Measurements from ENCODE around the gene DEFB115. TPM values are rescaled to one million over a fixed set of nuclear protein-coding genes. Genes with fewer than 3 reads are reported as not detected.

Gene DEFB115, protein sequence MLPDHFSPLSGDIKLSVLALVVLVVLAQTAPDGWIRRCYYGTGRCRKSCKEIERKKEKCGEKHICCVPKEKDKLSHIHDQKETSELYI
- total RNA-seq: not detected

DNA sequence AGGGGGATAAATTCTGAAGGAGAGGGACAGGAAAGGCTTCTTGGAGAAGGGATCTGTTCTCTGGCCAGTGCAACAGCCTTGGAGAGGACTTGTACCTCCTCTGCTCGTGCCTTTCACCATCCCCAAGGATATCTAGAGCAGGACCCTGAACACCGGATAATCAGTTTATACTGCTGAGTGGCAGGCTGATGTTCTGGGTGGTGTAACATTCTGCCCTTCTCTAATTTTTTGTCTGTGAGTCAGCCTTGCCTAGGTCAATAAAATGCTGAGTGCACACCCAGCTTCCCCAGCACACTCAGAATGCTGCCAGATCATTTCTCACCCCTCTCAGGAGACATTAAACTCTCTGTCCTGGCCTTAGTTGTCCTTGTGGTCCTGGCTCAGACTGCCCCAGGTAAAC, at the start of gene DEFB115:
TSS of gene DEFB115 (plus strand) at position 301 of the 400 bp plus-strand sequence. CDS start at position 301, 0 bp downstream.
- TF ChIP-seq POLR2A (IDR thresholded peaks at IDR 0.05): no peak
- TF ChIP-seq, protein P1, sequence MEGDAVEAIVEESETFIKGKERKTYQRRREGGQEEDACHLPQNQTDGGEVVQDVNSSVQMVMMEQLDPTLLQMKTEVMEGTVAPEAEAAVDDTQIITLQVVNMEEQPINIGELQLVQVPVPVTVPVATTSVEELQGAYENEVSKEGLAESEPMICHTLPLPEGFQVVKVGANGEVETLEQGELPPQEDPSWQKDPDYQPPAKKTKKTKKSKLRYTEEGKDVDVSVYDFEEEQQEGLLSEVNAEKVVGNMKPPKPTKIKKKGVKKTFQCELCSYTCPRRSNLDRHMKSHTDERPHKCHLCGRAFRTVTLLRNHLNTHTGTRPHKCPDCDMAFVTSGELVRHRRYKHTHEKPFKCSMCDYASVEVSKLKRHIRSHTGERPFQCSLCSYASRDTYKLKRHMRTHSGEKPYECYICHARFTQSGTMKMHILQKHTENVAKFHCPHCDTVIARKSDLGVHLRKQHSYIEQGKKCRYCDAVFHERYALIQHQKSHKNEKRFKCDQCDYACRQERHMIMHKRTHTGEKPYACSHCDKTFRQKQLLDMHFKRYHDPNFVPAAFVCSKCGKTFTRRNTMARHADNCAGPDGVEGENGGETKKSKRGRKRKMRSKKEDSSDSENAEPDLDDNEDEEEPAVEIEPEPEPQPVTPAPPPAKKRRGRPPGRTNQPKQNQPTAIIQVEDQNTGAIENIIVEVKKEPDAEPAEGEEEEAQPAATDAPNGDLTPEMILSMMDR (IDR thresholded peaks at IDR 0.05): no peak
- intact Hi-C loops (cut with DNase I; ENCODE audit: low total_unique reads): no loop called here
- H3K4me3 ChIP-seq (ENCODE audit: low read depth, poor library complexity, severe bottlenecking): no peak within 1 kb of the TSS
- WGBS, 2 donors: 48 to 50% methylated on average over 2 of the region's 2 CpGs
- no peak for DNase-seq (ENCODE audit: low spot score in 2 of 2)

DNA sequence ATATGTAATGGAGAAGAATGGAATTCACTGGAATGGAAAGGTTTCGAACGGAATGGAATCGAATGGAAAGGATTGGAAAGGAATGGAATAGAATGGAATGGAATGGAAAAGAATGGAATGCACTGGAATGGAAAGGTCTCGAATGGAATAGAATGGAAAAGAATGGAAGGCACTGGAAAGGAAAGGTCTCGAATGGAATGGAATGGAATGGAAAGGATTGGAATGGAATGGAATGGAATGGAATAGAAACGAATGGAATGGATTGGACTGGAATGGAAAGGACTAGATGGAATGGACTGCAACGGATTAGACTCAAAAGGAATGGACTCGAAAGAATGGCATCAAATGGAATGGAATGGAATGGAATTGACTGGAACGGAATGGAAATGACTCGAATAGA, 20.5 kb upstream of the DEFB115 start:
- TF ChIP-seq, protein P1 (IDR thresholded peaks at IDR 0.05): no peak
- TF ChIP-seq POLR2A (IDR thresholded peaks at IDR 0.05): no peak
- intact Hi-C loops (cut with DNase I; ENCODE audit: low total_unique reads): no loop called here
- WGBS, 2 donors: 65 to 75% methylated on average over 10 of the region's 10 CpGs

DNA sequence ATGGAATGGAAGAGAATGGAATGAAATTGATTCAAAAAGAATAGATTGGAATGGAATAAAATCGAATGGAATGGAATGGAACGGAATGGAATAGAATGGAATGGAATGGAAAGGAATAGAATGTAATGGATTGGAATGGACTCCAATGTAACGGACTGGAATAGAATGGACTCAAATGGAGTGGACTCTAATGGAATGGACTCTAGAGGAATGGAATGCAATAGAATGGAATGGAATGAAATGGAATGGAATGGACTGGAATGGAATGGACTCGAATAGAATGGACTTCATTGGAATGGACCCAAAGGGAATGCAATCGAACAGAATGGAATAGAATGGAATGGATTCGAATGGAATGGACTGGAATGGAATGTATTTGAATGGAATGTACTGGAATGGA, 19.7 kb upstream of the DEFB115 start:
- no peak for TF ChIP-seq POLR2A (IDR thresholded peaks at IDR 0.05)
- TF ChIP-seq, protein P1 (IDR thresholded peaks at IDR 0.05): no peak
- intact Hi-C loops (cut with DNase I; ENCODE audit: low total_unique reads): no loop called here
- no peak overlapping the region for H3K4me3 ChIP-seq (ENCODE audit: low read depth, poor library complexity, severe bottlenecking)
- no peak for DNase-seq (ENCODE audit: low spot score in 2 of 2)
- 65 to 70% methylated on average over 6 of the region's 6 CpGs for WGBS, 2 donors

More for the DNA sequence above, 20.5 kb upstream of the DEFB115 start:
- H3K4me3 ChIP-seq (ENCODE audit: low read depth, poor library complexity, severe bottlenecking): no peak overlapping the region
- no peak for DNase-seq (ENCODE audit: low spot score in 2 of 2)

DNA sequence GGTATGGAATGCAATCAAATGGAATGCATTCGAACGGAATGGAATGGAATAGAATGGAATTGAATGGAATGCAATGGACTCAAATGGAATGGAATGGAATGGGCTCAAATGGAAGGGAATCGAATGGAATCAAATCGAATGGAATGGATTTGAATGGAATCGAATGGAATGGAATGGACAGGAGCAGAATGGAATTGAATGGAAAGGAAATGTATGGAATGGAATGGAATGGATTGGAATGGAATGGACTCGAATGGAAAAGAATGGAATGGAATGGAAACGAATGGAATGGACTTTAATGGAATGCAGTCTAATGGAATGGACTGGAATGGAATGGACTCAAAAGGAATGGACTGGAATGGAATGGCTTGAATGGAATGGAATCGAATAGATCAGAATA, 18.3 kb upstream of the DEFB115 start:
- no peak for DNase-seq (ENCODE audit: low spot score in 2 of 2)
- intact Hi-C loops (cut with DNase I; ENCODE audit: low total_unique reads): no loop called here
- TF ChIP-seq POLR2A (IDR thresholded peaks at IDR 0.05): no peak
- TF ChIP-seq, protein P1 (IDR thresholded peaks at IDR 0.05): no peak
- 68 to 75% methylated on average over 8 of the region's 8 CpGs for WGBS, 2 donors
- H3K4me3 ChIP-seq (ENCODE audit: low read depth, poor library complexity, severe bottlenecking): no peak overlapping the region

DNA sequence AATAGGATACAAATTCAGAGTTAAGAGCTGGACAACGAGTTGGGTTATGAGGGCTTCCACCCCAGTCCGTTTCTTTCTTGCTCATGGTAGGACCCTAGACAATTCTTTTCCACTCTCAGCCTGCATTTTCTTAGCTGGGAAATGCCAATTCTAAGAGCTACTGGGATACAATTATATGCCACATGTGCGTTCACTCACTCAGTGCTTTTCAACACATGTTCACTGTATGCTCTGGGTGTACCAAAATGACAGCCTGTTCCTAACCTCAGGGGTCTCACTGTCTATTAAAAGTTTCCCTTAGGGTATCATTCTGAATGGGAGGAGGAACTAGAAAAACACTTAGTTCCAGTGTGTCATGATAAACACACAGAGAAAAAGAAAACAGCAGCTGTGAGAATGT, 505 bp upstream of the DEFB115 start:
- no peak overlapping the region for H3K4me3 ChIP-seq (ENCODE audit: low read depth, poor library complexity, severe bottlenecking)
- no peak for DNase-seq (ENCODE audit: low spot score in 2 of 2)
- intact Hi-C loops (cut with DNase I; ENCODE audit: low total_unique reads): no loop called here
- TF ChIP-seq, protein P1 (IDR thresholded peaks at IDR 0.05): no peak
- no peak for TF ChIP-seq POLR2A (IDR thresholded peaks at IDR 0.05)
- 37 to 46% methylated on average over 3 of the region's 3 CpGs for WGBS, 2 donors

DNA sequence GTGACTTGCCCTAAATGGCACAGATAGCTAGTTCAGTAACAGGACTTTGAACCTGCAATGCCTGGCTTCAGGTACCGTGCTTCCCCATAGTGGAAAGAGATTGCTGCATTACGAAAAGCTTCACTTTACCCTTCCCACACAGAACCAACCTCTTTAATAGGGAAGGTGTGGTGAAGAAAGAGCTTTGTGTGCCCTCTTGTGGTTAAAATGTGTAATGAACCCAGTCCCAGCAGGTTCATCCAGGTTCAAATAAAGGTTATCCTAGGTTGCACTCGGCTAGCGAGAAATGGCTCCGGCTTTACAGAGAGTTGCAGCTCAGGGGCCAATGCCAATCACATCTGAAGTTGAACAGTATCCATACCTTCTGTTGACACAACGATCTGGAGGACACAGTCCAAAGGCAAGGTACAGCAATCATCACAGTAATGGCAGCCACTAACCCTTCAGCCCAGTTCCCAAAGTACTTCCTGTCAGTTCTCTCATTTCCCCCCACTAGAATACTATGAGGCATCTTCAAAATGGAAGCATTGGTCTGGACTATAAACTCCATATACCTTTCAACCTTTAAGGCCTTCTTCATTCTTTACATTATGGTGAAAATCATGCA, 3.0 kb downstream of the DEFB115 start:
- 68 to 82% methylated on average over 6 of the region's 6 CpGs for WGBS, 2 donors
- DNase-seq (ENCODE audit: low spot score in 2 of 2): no peak
- no peak overlapping the region for H3K4me3 ChIP-seq (ENCODE audit: low read depth, poor library complexity, severe bottlenecking)
- TF ChIP-seq, protein P1 (IDR thresholded peaks at IDR 0.05): no peak
- TF ChIP-seq POLR2A (IDR thresholded peaks at IDR 0.05): no peak
- intact Hi-C loops (cut with DNase I; ENCODE audit: low total_unique reads): no loop called here

Data from lower leg skin (tissue), 4 donors.